Measurements from ENCODE around the gene GJB4.

DNA sequence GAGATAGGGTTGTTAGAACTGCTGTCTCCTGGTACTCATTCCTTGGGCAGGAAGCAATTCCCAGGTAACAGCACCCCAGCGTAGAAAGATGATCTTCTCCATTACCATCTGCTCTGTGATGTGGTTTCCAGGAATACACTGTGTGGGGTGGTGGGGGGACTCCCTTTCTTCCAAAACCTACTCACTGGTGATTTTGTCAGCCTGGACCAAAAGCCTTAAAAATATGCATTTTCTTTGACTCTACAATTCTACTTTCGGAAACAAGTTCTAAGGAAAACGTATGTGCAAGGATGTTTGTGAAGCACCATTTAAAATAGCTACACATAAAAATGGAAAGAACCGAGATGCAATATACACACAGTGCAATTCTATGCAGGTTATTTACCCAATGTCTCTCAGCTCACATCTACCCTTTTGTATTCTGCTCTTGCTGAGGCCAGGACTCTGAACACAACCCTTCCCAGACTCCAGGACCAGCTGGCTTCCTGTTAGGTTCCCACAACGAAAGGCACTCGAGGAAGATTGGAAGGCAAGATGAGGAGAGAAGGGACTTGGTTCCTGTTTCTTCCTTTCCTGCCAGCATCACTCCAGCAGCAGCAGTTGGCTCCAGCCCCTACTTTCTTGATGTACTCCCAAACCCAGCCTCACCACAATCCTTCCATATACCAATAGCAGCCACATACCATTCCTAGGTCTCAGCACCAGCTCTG lies 37.7 kb upstream of the GJB4 start:
- TF ChIP-seq POLR2A (IDR thresholded peaks at IDR 0.05) (no peak), CTCF (IDR thresholded peaks at IDR 0.05) (no peak)
